ENCODE results near the gene STK38. TPM values are rescaled to one million over a fixed set of nuclear protein-coding genes. Genes with fewer than 3 reads are reported as not detected.
"Not testable (repeated sequence)": the region's sequence is repeated elsewhere in the genome, so short reads cannot be mapped to it uniquely, and the experiment has no call there.

Gene STK38
- total RNA-seq, 1 donor from 2014 or later = 55.1 TPM

DNA sequence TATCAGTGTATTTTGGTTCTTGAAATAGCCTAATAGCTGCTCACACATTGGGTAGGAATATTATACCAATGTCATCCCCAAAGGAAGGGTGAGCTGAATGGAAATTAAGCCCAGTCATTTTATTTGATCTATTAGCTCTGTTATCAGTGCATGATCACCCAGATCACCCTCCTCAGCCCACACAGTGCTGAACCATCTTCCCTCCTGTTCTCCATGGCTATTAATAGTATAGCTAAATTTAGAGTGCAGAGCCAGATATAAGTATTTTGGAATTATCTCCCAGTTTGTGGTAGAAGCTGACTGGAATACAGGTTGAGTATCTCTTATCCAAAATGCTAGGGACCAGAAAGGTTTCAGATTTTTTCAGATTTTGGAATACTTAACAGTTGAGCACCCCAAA is 59.1 kb downstream of the STK38 start:
- Mint-ChIP-seq H3K4me1 (ENCODE audit: low read depth, unreplicated experiment) (no peaks in the 10 kb centered on the region), H3K9me3 (ENCODE audit: unreplicated experiment) (peaks cover 4% of the 10 kb centered on the region), H3K4me3 (ENCODE audit: unreplicated experiment) (no peak overlapping the region), H3K27ac (ENCODE audit: unreplicated experiment) (no peak overlapping the region), H3K36me3 (ENCODE audit: unreplicated experiment) (no peaks in the 10 kb centered on the region), H3K27me3 (ENCODE audit: unreplicated experiment) (peaks cover 3% of the 10 kb centered on the region)
- TF ChIP-seq, protein P1, sequence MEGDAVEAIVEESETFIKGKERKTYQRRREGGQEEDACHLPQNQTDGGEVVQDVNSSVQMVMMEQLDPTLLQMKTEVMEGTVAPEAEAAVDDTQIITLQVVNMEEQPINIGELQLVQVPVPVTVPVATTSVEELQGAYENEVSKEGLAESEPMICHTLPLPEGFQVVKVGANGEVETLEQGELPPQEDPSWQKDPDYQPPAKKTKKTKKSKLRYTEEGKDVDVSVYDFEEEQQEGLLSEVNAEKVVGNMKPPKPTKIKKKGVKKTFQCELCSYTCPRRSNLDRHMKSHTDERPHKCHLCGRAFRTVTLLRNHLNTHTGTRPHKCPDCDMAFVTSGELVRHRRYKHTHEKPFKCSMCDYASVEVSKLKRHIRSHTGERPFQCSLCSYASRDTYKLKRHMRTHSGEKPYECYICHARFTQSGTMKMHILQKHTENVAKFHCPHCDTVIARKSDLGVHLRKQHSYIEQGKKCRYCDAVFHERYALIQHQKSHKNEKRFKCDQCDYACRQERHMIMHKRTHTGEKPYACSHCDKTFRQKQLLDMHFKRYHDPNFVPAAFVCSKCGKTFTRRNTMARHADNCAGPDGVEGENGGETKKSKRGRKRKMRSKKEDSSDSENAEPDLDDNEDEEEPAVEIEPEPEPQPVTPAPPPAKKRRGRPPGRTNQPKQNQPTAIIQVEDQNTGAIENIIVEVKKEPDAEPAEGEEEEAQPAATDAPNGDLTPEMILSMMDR (IDR thresholded peaks at IDR 0.05; ENCODE audit: partially characterized antibody, unreplicated experiment) = no peak
- DNase-seq = no peak

DNA sequence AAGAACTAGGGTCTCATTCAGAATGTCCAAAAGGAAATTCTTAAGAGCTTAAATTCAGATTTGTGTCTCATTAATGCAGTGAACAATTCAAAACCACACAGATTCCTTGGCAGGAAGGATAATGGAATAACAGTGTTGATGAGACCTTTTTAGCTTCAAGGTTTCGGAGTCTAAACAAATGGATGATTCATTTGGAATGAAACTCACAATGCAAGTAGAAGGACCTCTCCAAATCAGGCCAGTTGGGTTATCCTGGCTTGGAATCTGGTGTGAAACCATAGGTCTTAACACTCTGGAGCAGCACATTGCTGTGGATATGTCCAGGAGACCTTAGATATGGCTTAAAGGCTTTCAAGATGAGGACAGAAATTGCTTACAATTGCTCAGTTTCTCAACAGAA is 59.6 kb downstream of the STK38 start:
- peaks cover 4% of the 10 kb centered on the region for H3K9me3 Mint-ChIP-seq (ENCODE audit: unreplicated experiment)
- H3K36me3 Mint-ChIP-seq (ENCODE audit: unreplicated experiment) = no peaks in the 10 kb centered on the region
- TF ChIP-seq, protein P1 (IDR thresholded peaks at IDR 0.05; ENCODE audit: partially characterized antibody, unreplicated experiment) = no peak
- H3K4me1 Mint-ChIP-seq (ENCODE audit: low read depth, unreplicated experiment) = no peaks in the 10 kb centered on the region
- DNase-seq = no peak
- H3K4me3 Mint-ChIP-seq (ENCODE audit: unreplicated experiment) = no peak overlapping the region
- peaks cover 3% of the 10 kb centered on the region for H3K27me3 Mint-ChIP-seq (ENCODE audit: unreplicated experiment)
- H3K27ac Mint-ChIP-seq (ENCODE audit: unreplicated experiment) = no peak overlapping the region

DNA sequence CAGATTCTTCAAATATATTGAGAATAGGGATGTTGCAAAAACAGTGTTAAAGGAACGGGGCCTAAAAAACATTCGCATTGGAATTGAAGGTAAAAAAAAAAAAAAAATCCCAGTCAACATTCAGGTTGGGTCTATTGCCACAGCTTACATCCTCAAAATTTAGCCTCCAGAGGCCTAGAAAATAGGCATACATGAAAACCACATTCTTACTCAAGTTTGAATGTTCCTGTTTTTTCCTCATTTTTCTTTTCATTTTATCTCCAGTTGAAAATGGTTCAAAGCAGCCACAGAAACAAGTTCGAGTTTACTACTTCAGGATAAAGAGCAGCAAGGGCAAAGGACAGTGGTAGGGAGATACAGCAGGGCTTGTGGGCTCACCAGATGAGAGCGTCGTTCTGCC is 62.5 kb downstream of the STK38 start:
- no peak overlapping the region for H3K4me3 Mint-ChIP-seq (ENCODE audit: unreplicated experiment)
- H3K4me1 Mint-ChIP-seq (ENCODE audit: low read depth, unreplicated experiment) = no peaks in the 10 kb centered on the region
- H3K27me3 Mint-ChIP-seq (ENCODE audit: unreplicated experiment) = peaks cover 3% of the 10 kb centered on the region
- TF ChIP-seq, protein P1 (IDR thresholded peaks at IDR 0.05; ENCODE audit: partially characterized antibody, unreplicated experiment) = no peak
- peaks cover 3% of the 10 kb centered on the region for H3K9me3 Mint-ChIP-seq (ENCODE audit: unreplicated experiment)
- no peak overlapping the region for H3K27ac Mint-ChIP-seq (ENCODE audit: unreplicated experiment)
- no peak for DNase-seq
- no peaks in the 10 kb centered on the region for H3K36me3 Mint-ChIP-seq (ENCODE audit: unreplicated experiment)

DNA sequence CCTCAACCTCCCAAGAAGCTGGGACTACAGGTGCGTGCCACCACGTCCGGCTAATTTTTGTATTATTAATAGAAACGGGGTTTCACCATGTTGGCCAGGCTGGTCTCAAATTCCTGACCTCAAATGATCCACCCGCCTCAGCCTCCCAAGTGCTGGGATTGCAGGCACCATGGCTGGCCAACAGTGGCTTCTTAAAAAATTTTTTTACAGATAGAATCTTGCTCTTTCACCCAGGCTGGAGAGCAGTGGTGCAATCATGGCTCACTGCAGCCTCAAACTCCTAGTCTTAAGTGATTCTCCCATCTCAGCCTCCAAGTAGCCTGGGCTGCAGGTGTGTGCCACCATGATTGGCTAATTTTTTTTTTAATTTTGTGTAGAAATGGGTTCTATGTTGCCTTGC is 64.0 kb downstream of the STK38 start:
- H3K9me3 Mint-ChIP-seq (ENCODE audit: unreplicated experiment); H3K27ac Mint-ChIP-seq (ENCODE audit: unreplicated experiment); H3K4me1 Mint-ChIP-seq (ENCODE audit: low read depth, unreplicated experiment); H3K4me3 Mint-ChIP-seq (ENCODE audit: unreplicated experiment); DNase-seq; H3K27me3 Mint-ChIP-seq (ENCODE audit: unreplicated experiment); H3K36me3 Mint-ChIP-seq (ENCODE audit: unreplicated experiment): not testable (repeated sequence)

DNA sequence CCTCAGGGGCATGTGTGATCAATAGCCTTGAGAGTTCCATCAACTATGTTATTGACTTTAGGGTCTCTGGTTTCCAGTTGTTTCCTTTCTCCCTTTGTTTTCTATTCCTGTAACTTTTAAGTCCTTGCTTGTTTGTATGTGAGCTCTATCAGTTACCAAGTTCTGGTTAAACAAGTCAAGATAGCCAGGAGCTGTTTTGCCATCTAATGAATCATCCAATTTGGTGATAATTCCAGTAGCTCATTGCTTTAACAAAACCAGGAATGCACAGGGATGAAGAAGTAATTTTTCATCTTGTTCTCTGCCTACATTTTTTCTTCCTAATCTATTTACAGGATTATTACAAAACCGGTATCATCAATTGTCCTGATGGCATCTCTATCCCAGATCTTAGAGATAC is 68.0 kb downstream of the STK38 start:
- peaks cover 2% of the 10 kb centered on the region for H3K9me3 Mint-ChIP-seq (ENCODE audit: unreplicated experiment)
- no peaks in the 10 kb centered on the region for H3K4me1 Mint-ChIP-seq (ENCODE audit: low read depth, unreplicated experiment)
- TF ChIP-seq, protein P1 (IDR thresholded peaks at IDR 0.05; ENCODE audit: partially characterized antibody, unreplicated experiment) = no peak
- no peak overlapping the region for H3K27ac Mint-ChIP-seq (ENCODE audit: unreplicated experiment)
- H3K4me3 Mint-ChIP-seq (ENCODE audit: unreplicated experiment) = no peak overlapping the region
- DNase-seq = no peak
- no peaks in the 10 kb centered on the region for H3K36me3 Mint-ChIP-seq (ENCODE audit: unreplicated experiment)
- no peaks in the 10 kb centered on the region for H3K27me3 Mint-ChIP-seq (ENCODE audit: unreplicated experiment)

DNA sequence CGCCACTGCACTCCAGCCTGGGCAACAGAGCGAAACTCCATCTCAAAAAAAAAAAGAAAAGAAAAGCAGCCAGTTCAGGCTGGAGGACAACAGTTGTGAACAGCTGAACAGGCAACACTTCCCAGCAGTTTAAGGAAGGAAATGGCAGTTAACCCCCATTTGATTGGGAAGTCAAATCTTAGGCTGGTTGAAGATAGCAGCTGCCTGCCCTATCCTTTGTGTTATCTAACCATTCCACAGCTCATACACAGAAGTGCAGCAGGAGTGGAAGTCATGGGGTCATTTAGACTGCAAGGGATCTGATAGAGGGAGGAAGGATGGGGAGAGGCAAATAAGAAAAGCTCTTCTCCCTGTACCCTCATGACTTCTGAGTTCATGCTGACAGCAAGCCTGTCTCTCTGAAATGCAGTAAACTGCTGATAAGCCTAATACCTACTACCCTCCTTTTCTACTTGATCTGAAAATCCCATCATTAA is 69.2 kb downstream of the STK38 start:
- H3K36me3 Mint-ChIP-seq (ENCODE audit: unreplicated experiment) = no peaks in the 10 kb centered on the region
- H3K27me3 Mint-ChIP-seq (ENCODE audit: unreplicated experiment) = no peaks in the 10 kb centered on the region
- no peak overlapping the region for H3K4me3 Mint-ChIP-seq (ENCODE audit: unreplicated experiment)
- no peaks in the 10 kb centered on the region for H3K9me3 Mint-ChIP-seq (ENCODE audit: unreplicated experiment)
- H3K4me1 Mint-ChIP-seq (ENCODE audit: low read depth, unreplicated experiment) = no peaks in the 10 kb centered on the region
- DNase-seq = no peak
- TF ChIP-seq, protein P1 (IDR thresholded peaks at IDR 0.05; ENCODE audit: partially characterized antibody, unreplicated experiment) = no peak
- H3K27ac Mint-ChIP-seq (ENCODE audit: unreplicated experiment) = no peak overlapping the region

All from glutamatergic neuron (in vitro differentiated cells).